GM11168 (cell line): ENCODE measurements around the gene ACOXL.
"Not testable (repeated sequence)": the region's sequence is repeated elsewhere in the genome, so short reads cannot be mapped to it uniquely, and the experiment has no call there.

Source experiments
- in situ Hi-C: fragments of 300-500 bp; cut with MboI; formaldehyde crosslinking; loops from one replicate; pipeline ENCODE4 v1.12.0; 2022; ENCODE audit warnings: low sequenced_read_pairs; ENCODE audit not compliant: unreplicated experiment

Gene ACOXL

GRCh38 chr2:111068435-111069058 is 336.2 kb downstream of the ACOXL start:
- in situ Hi-C loops = no loop called here

- in situ Hi-C loops = no loop called here
Measured at GRCh38 chr2:111069722-111070121, 337.3 kb downstream of the ACOXL start.

DNA sequence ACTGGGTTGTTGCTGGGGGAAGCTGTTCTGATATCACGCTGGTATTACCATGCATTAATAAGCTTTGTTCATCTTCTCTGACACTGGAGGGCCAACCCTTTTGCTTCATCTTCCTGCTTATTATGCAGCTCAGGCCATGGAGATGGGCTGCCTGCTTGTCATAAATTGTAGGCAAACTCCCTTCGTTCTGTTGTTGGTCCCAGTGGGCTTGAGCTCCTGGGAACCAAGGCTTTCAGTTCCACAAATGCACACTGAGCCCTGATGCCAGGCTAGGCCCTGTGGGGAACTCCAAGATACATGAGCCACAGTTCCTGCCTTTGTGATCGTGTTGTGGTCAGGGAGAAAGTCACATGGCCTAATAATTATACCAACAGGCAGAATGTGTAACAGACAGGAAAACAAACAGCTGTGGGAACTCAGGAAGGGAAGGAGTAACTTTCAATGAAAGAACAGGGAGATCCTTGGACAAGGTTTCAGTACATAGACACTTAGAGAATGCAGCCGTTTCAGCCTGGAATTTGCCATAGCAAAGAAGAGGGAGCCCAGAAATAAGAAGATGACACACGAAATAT is 339.3 kb downstream of the ACOXL start:
- in situ Hi-C loops = no loop called here

DNA sequence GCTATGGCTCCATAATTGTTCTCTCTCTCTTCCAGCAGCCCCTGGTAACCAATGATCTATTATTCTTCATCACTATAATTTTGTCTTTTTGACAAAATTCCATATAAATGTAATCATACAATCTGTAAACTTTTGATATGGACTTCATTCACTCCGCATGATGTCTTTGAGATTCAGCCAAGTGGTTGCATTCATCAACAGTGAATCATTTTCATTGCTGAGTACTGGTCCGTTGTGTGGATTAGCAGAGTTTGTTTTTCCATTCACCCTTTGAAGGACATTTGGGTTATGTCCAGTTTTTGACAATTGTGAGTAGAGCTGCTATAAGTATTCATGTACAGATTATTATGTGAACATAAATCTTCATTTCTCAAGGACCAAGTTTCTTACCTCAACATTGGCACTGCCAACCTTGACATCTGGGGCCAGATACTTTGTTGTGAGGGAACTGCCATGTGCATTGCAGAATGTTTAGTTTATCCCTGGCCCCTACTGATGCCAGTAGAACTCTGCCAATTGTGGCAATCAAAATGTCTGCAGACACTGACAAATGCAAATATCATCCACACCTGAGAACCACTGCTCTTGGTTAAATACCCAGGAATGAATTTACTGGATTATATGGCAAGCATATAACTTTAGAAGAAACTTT is 340.0 kb downstream of the ACOXL start:
- in situ Hi-C loops = no loop called here

GRCh38 chr2:111082659-111083058 is 350.3 kb downstream of the ACOXL start:
- in situ Hi-C loops = not testable (repeated sequence)

GRCh38 chr2:111091811-111092211 is 359.4 kb downstream of the ACOXL start:
- in situ Hi-C loops = no loop called here

DNA sequence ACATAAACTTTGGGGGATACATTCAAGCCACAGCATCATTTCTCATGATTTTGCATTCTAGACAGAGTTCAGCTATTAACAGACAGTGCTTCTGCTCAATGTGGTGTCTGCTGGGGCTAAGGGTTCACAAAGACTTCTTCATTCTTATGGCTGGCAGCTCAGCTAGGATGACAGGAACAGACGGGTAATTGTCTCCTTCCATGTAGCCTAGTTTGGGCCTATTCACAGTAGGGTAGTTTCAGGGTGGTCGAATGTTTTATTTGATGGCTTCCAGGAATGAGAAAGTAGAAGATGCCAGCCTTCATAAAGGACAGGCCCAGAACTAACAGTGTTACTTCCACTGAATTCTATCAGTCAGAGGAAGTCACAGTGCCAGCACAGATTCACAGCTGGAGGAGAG is 362.3 kb downstream of the ACOXL start:
- in situ Hi-C loops = no loop called here

DNA sequence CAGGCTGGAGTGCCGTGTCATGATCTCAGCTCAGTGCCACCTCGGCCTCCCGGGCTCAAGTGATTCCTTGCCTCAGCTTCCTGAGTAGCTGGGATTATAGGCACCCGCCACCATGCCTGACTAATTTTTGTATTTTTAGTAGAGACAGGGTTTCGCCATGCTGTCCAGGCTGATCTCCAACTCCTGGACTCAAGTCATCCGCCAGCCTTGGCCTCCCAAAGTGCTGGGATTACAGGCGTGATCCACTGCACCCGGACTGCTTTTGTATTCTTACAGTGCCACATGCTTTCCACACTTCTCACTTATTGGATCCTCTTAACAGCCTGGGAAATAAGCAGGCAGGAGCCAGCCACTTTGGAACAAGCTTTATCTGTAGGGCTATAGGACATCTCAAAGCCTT is 363.1 kb downstream of the ACOXL start:
- in situ Hi-C loops = no loop called here

DNA sequence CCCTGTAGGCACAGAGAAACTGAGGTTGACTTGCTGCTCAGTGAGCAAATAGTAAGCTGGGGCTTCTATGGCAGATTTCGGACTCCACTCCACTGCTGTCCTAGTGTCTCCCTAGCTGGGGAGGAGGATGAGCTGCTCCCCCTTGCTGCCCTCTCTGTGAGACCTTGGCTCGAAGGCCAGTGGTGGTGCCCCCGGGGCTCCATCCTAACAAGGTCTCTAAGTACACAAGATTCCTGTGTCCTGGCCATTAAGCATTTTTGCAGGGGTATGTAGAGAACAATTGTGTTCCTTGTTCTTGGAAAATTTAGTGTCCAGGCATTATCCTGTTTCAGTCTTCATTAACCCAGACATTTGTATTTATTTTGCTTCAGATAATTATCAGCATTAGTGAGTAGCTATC is 367.0 kb downstream of the ACOXL start:
- in situ Hi-C loops = no loop called here

DNA sequence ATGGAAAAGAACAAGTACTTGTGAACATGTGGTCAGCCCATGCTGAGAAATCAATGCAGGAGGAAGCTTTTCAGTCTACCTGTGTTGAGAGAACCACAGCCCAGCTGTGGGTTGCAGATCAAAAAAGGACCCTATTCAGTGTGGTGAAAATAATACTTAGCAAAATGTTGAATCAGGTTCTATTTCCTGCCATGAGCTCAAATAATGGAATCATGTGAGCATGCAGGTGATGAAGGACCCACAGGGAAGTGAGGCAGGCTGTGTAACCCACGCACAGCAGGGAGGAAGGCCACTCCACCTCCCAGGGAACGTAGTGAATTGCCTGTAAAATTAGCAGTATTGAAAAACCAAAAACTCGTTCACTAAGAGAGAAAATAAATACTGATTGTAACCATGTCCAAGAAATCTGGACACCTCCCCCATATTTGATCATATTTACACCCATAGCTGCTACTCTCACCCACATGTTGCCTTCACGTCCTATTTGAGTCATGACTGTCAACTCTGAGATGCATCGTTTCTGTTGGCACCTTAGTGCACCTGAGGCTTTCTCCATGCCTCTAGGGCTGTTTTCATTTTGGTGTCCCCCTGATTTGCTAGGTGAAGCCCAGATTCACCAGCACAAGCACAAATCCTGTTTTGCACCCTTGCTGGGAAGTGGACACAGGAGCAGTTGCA is 367.9 kb downstream of the ACOXL start:
- in situ Hi-C loops = loop anchor here (25.0 kb wide), 1 partner anchor 612 kb away; no protein-coding TSS in a partner anchor

DNA sequence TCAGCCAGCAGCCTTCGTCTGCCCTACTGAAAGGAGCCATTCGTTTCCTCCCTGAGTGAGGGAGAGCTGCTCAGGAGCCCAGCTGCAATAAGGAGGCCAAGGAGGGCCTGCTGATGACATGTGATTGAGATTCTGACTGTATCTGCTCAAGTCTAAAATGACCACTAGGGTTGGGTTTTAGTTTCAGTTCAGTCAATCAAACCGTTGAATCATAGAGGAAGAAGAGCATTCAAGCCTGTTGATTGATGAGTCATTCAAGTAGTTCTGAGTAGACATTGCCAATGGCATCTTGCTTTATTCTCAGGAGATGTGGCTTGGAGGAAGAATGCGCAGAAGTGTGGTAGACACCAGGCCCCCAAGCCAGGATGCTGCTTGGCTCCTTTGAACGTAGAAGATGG is 368.4 kb downstream of the ACOXL start:
- in situ Hi-C loops = loop anchor here (25.0 kb wide), 1 partner anchor 612 kb away; no protein-coding TSS in a partner anchor

GRCh38 chr2:111101592-111101991 is 369.2 kb downstream of the ACOXL start:
- in situ Hi-C loops = loop anchor here (25.0 kb wide), 1 partner anchor 611 kb away; no protein-coding TSS in a partner anchor

DNA sequence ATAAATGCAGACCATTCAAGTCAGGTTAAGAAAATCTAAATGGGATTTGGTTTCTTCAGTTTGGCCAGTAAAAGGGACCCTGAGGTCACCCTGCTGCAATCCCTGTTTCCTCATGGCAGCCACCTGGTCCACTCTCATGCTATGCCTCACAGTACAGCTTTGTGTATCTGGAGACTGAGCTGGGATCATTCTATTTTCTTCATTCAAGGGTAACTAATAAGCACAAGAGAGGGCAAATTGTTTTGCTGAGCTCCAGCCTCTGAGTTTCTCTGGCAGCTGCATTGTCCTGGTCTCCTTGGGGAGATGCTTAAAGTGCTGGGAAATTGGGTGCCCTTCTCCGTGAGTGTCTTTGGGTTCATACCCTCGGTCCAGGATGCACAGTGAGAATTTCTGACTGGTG is 369.8 kb downstream of the ACOXL start:
- in situ Hi-C loops = loop anchor here (25.0 kb wide), 1 partner anchor 610 kb away; no protein-coding TSS in a partner anchor

- in situ Hi-C loops = loop anchor here (25.0 kb wide), 1 partner anchor 606 kb away; no protein-coding TSS in a partner anchor
Measured at GRCh38 chr2:111105926-111106325, 373.6 kb downstream of the ACOXL start.

GRCh38 chr2:111106706-111107105 is 374.3 kb downstream of the ACOXL start:
- in situ Hi-C loops = loop anchor here (25.0 kb wide), 1 partner anchor 606 kb away; no protein-coding TSS in a partner anchor

DNA sequence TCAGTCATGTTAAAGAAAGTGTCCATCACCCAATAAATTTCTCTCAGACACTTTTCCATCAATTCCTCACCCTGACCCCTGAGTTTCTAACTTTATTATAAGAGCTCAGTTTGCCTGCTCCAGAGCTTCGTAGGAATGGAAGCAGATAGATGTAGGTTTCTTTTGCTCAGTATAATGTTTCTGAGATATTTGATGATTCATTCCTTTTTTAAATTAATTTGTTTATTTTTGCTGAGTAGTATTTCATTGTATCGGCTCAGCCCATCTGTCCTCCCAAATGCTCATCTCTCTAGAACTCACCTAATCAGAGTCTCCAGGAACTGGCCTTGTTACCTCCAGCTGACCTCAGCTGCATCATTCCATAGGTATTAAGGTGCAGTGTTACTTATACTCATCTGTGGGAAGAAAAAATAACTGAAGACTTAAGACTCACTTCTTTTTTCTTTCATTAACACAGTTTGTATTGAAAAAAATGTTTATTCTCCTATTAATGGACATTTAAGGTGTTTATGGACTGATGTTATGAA is 376.4 kb downstream of the ACOXL start:
- in situ Hi-C loops = loop anchor here (25.0 kb wide), 1 partner anchor 603 kb away; no protein-coding TSS in a partner anchor

- in situ Hi-C loops = loop anchor here (10.0 to 25.0 kb wide), 2 partner anchors 246 to 601 kb away; no protein-coding TSS in a partner anchor
Measured at GRCh38 chr2:111111101-111111755, 378.9 kb downstream of the ACOXL start.

GRCh38 chr2:111113838-111114237 is 381.5 kb downstream of the ACOXL start:
- in situ Hi-C loops = loop anchor here (10.0 to 25.0 kb wide), 2 partner anchors 249 to 598 kb away; no protein-coding TSS in a partner anchor

- in situ Hi-C loops = loop anchor here (10.0 to 25.0 kb wide), 2 partner anchors 251 to 596 kb away; no protein-coding TSS in a partner anchor
Measured at GRCh38 chr2:111116011-111116746, 383.8 kb downstream of the ACOXL start.
